Activated CD8-positive, alpha-beta memory T cell treated with anti-CD3 and anti-CD28 coated beads for 1 hour (primary cell): ENCODE results near the gene OR2T6.
"Not testable (repeated sequence)": the region's sequence is repeated elsewhere in the genome, so short reads cannot be mapped to it uniquely, and the experiment has no call there.

Experiments
- DNase-seq, 2 donors: peaks; one replicate each; pipeline ENCODE4 v3.0.0-alpha.2; 2020; ENCODE audit warnings: low read depth in 1 of 2; ENCODE audit errors: extremely low read depth in 1 of 2

The OR2T6 gene

GRCh38 chr1:248375446-248375845, at the start of gene OR2T6:
TSS of gene OR2T6 (plus strand) at chr1:248375746. CDS start at chr1:248387609, 11,863 bp downstream.
- DNase-seq = no peak

GRCh38 chr1:248343451-248343850, 32.1 kb upstream of the OR2T6 start:
- DNase-seq = no peak

- DNase-seq = no peak
These were observed 27.1 kb upstream of the OR2T6 start, which contains the start of gene OR14C36 for GRCh38 chr1:248348475-248348874. TSS of gene OR14C36 (plus strand) at chr1:248348775. CDS start at chr1:248348775, 0 bp downstream.

GRCh38 chr1:248359415-248359814, 16.1 kb upstream of the OR2T6 start:
- no peak for DNase-seq

GRCh38 chr1:248361121-248361715, 14.3 kb upstream of the OR2T6 start, which contains the start of gene OR2T4:
TSS of gene OR2T4 (plus strand) at chr1:248361665. CDS start at chr1:248361665, 0 bp downstream.
- no peak for DNase-seq

- no peak for DNase-seq
These were observed 8.9 kb upstream of the OR2T6 start for GRCh38 chr1:248366609-248367008.

GRCh38 chr1:248372394-248372793, 3.2 kb upstream of the OR2T6 start:
- no peak for DNase-seq

GRCh38 chr1:248373761-248374160, 1.8 kb upstream of the OR2T6 start:
- DNase-seq = no peak

GRCh38 chr1:248376916-248377315, 1.4 kb downstream of the OR2T6 start:
- no peak for DNase-seq

GRCh38 chr1:248380854-248381253, 5.3 kb downstream of the OR2T6 start:
- DNase-seq = no peak

GRCh38 chr1:248388426-248388825, 12.9 kb downstream of the OR2T6 start:
- no peak for DNase-seq

- no peak for DNase-seq
These were observed 17.5 kb downstream of the OR2T6 start for GRCh38 chr1:248393050-248393449.

GRCh38 chr1:248402748-248403147, 27.2 kb downstream of the OR2T6 start, which contains the start of gene OR2T1:
TSS of gene OR2T1 (plus strand) at chr1:248403048. CDS start at chr1:248406148, 3,100 bp downstream.
- DNase-seq = no peak

GRCh38 chr1:248404024-248404423, 28.5 kb downstream of the OR2T6 start:
- no peak for DNase-seq

- DNase-seq = no peak
These were observed 31.5 kb downstream of the OR2T6 start for GRCh38 chr1:248406721-248407692.

- no peak for DNase-seq
These were observed 40.7 kb downstream of the OR2T6 start for GRCh38 chr1:248416226-248416625.

- no peak for DNase-seq
These were observed 42.3 kb downstream of the OR2T6 start for GRCh38 chr1:248417854-248418253.

GRCh38 chr1:248421384-248421783, 45.8 kb downstream of the OR2T6 start:
- no peak for DNase-seq

GRCh38 chr1:248427526-248428191, 52.1 kb downstream of the OR2T6 start:
- not testable (repeated sequence) for DNase-seq

- DNase-seq = not testable (repeated sequence)
These were observed 52.6 kb downstream of the OR2T6 start for GRCh38 chr1:248428192-248428533.

- DNase-seq = not testable (repeated sequence)
These were observed 56.1 kb downstream of the OR2T6 start for GRCh38 chr1:248431683-248432082.
